IPS-20b (cell line): ENCODE data around the gene SFTPA2.
"Not testable (repeated sequence)": the region's sequence is repeated elsewhere in the genome, so short reads cannot be mapped to it uniquely, and the experiment has no call there.

Experiments
- H3K27ac ChIP-seq: one replicate; pipeline ENCODE4 v1.5.1; 2013; ENCODE audit warnings: low read length
- H3K27me3 ChIP-seq: 2 replicates; pipeline ENCODE4 v1.6.1; 2013; ENCODE audit warnings: mild to moderate bottlenecking, low read length, inconsistent platforms; ENCODE audit not compliant: insufficient read depth
- H3K36me3 ChIP-seq: 2 replicates; pipeline ENCODE4 v1.6.1; 2013; ENCODE audit warnings: low read depth, mild to moderate bottlenecking, inconsistent platforms, low read length, moderate library complexity; ENCODE audit not compliant: insufficient read depth
- H3K4me1 ChIP-seq: 2 replicates; pipeline ENCODE4 v1.6.1; 2013; ENCODE audit warnings: mild to moderate bottlenecking, control low read depth, inconsistent platforms, low read length, moderate library complexity; ENCODE audit not compliant: insufficient read depth
- H3K4me3 ChIP-seq: 2 replicates; pipeline ENCODE4 v1.5.1; 2013; ENCODE audit warnings: mild to moderate bottlenecking, low read length, inconsistent platforms
- H3K9ac ChIP-seq: 2 replicates; pipeline ENCODE4 v1.6.1; 2013; ENCODE audit warnings: low read depth, mild to moderate bottlenecking, inconsistent platforms, low read length, moderate library complexity
- H3K9me3 ChIP-seq: 2 replicates; pipeline ENCODE4 v1.6.1; 2013; ENCODE audit warnings: mild to moderate bottlenecking, low read depth, low read length, inconsistent platforms; ENCODE audit not compliant: insufficient read depth

SFTPA2 gene

GRCh38 chr10:79525049-79525710, 35.0 kb downstream of the SFTPA2 start:
- not testable (repeated sequence) for H3K9ac ChIP-seq, H3K9me3 ChIP-seq, H3K4me1 ChIP-seq, H3K27ac ChIP-seq, H3K27me3 ChIP-seq, H3K4me3 ChIP-seq, H3K36me3 ChIP-seq

GRCh38 chr10:79523157-79523853, 36.9 kb downstream of the SFTPA2 start:
- H3K36me3 ChIP-seq, H3K4me1 ChIP-seq, H3K27ac ChIP-seq, H3K9ac ChIP-seq, H3K27me3 ChIP-seq, H3K4me3 ChIP-seq, H3K9me3 ChIP-seq: not testable (repeated sequence)

- H3K9me3 ChIP-seq, H3K4me3 ChIP-seq, H3K4me1 ChIP-seq, H3K36me3 ChIP-seq, H3K9ac ChIP-seq, H3K27ac ChIP-seq, H3K27me3 ChIP-seq: not testable (repeated sequence)
Measured at GRCh38 chr10:79522464-79522863, 37.7 kb downstream of the SFTPA2 start.

- not testable (repeated sequence) for H3K36me3 ChIP-seq, H3K9me3 ChIP-seq, H3K4me1 ChIP-seq, H3K9ac ChIP-seq, H3K27ac ChIP-seq, H3K27me3 ChIP-seq, H3K4me3 ChIP-seq
Measured at GRCh38 chr10:79521751-79522150, 38.5 kb downstream of the SFTPA2 start.

GRCh38 chr10:79517567-79517966, 42.6 kb downstream of the SFTPA2 start:
- H3K9me3 ChIP-seq, H3K27me3 ChIP-seq, H3K9ac ChIP-seq, H3K4me1 ChIP-seq, H3K4me3 ChIP-seq, H3K27ac ChIP-seq, H3K36me3 ChIP-seq: not testable (repeated sequence)

- not testable (repeated sequence) for H3K4me1 ChIP-seq, H3K27ac ChIP-seq, H3K9me3 ChIP-seq, H3K36me3 ChIP-seq, H3K27me3 ChIP-seq, H3K9ac ChIP-seq, H3K4me3 ChIP-seq
Measured at GRCh38 chr10:79516532-79517205, 43.5 kb downstream of the SFTPA2 start.

- H3K9ac ChIP-seq, H3K4me1 ChIP-seq, H3K9me3 ChIP-seq, H3K36me3 ChIP-seq, H3K27ac ChIP-seq, H3K4me3 ChIP-seq, H3K27me3 ChIP-seq: not testable (repeated sequence)
Measured at GRCh38 chr10:79511891-79512583, 48.2 kb downstream of the SFTPA2 start, which contains the start of gene EIF5AL1. EIF5AL1 (plus strand) TSS chr10:79512533; CDS start chr10:79512650, 117 bp downstream.

- H3K4me1 ChIP-seq, H3K4me3 ChIP-seq, H3K27ac ChIP-seq, H3K9ac ChIP-seq, H3K9me3 ChIP-seq, H3K36me3 ChIP-seq: not testable (repeated sequence)
- H3K27me3 ChIP-seq = peaks cover 16% of the 10 kb centered on the region
Measured at GRCh38 chr10:79509934-79510508, 50.2 kb downstream of the SFTPA2 start.

- not testable (repeated sequence) for H3K36me3 ChIP-seq, H3K9me3 ChIP-seq, H3K27ac ChIP-seq, H3K9ac ChIP-seq, H3K4me1 ChIP-seq, H3K4me3 ChIP-seq
- H3K27me3 ChIP-seq = peaks cover 16% of the 10 kb centered on the region
Measured at GRCh38 chr10:79509306-79509933, 50.8 kb downstream of the SFTPA2 start.

- H3K36me3 ChIP-seq = not testable (repeated sequence)
Measured at GRCh38 chr10:79508245-79508644, 52.0 kb downstream of the SFTPA2 start.

GRCh38 chr10:79507440-79508167, 52.6 kb downstream of the SFTPA2 start:
- Histone ChIP-seq H3K9me3 (no peaks in the 10 kb centered on the region), H3K9ac (no peak overlapping the region), H3K4me3 (no peak overlapping the region), H3K36me3 (no peaks in the 10 kb centered on the region), H3K4me1 (no peaks in the 10 kb centered on the region), H3K27me3 (peaks cover 24% of the 10 kb centered on the region), H3K27ac (no peak overlapping the region)

More at GRCh38 chr10:79508245-79508644, 52.0 kb downstream of the SFTPA2 start:
- not testable (repeated sequence) for H3K4me3 ChIP-seq, H3K9me3 ChIP-seq, H3K4me1 ChIP-seq, H3K27ac ChIP-seq, H3K9ac ChIP-seq
- peaks cover 18% of the 10 kb centered on the region for H3K27me3 ChIP-seq
